Measurements from ENCODE around the gene USP12.

USP12 gene

GRCh38 chr13:27182844-27183497 is 11.4 kb upstream of the USP12 start:
- no peak for DNase-seq

DNA sequence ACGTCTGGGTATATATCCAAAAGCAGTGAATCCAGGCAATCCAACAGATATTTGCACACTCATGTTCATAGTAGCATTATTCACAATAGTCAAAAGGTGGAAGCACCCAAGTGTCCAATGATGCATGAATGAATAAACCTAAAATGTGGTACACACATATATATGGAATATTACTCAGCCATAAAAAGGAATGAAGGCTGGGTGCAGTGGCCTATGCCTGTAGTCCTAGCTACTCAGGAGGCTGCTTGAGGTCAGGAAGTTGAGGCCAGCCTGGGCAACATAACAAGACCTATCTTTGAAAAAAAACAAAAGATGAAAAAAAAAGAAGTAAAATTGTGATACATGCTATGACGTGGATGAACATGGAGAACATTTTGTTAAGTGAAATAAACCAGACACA is 10.4 kb upstream of the USP12 start:
- DNase-seq: no peak

- no peak for DNase-seq
These were observed 6.2 kb upstream of the USP12 start for GRCh38 chr13:27177852-27178251.

- no peak for DNase-seq
These were observed 5.1 kb upstream of the USP12 start for GRCh38 chr13:27176470-27177410.

GRCh38 chr13:27174766-27175455 is 3.3 kb upstream of the USP12 start:
- DNase-seq: no peak

DNA sequence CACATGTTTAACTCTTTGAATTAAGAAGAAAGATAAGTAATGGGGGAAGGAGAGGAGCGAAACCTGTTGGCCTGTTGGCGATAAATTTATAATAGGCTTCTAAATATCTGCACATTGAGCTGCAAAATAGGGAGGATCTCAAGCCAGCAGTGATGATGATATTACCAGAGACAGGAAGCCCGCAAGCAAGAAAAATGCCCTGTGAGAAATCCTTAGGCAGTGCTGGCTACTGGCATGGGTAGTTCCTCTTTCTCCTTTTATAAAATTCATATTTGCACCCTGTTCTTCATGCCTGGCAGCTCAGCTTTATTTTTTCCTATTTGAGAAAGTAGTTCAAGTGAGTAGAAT is 858 bp upstream of the USP12 start:
- DNase-seq: no peak

DNA sequence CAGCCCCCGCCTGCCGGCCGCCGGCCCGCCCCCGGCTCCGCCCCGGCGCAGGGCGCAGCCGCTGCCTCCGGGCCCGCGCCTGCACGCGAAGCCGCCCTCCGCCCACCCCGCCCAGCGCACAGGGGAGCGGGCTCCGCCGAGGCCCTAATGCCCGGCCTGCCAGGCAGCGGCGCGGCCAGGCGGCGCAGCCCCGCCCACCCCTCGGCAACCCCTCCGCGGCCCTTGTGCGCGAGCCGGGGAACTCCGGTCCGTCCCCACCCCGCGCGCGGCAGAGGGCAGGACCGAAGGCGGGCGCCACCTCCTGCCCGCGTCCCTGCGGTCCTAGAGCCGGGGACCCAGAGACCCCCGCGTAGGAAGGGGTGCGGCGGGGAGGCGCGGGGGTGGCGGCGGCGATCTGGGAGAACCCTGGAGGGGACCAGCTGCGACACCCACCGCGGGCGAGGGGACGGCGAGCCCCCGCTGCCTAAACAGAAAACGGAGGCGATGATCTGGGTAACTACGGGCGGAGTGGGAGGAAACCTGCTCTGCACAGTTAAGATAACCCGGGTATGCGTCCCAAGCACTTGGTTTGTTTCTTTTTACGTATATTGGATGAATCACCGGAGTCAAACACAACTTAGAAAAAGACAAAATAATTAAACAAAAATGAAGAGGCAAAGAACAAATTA is 350 bp upstream of the USP12 start:
- peak; percentile 94 for DNase-seq

GRCh38 chr13:27170516-27171243 is 931 bp downstream of the USP12 start:
- peak; percentile 36 for DNase-seq

- no peak for DNase-seq
These were observed 1.4 kb downstream of the USP12 start for GRCh38 chr13:27170221-27170515.

DNA sequence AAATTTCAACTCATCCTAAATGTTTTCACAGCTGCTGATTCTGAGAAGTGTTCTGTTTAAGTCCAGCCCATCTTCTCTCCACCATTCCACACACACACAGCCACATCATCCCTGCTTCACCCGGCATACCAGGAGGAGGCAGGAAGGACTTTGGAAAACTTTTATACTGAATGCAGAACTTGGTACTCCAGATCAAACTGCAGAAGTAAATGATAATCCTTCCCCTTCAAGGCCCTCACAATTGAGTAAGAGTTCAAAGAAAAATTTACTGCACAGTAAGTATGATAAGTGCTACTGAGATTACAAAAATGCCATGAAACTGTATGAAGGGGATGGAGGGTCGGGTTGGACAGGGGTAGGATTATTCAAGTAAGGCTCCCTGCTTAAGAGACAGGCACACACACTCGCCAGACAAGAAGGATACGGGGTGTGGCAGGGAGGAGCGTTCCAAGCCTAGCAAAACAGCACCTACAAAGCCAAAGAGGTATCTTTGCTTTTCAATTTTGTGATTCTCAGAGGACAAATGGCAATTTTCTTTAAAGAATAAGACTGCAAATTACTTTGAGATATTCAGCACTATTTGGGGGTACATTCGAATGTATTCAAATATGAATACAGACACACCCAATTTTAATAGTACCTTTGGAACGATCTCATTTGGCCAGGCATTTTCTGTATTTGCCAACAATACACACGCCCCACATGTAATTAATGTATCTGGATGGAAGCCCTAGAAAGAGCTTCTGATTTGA is 2.5 kb downstream of the USP12 start:
- no peak for DNase-seq

DNA sequence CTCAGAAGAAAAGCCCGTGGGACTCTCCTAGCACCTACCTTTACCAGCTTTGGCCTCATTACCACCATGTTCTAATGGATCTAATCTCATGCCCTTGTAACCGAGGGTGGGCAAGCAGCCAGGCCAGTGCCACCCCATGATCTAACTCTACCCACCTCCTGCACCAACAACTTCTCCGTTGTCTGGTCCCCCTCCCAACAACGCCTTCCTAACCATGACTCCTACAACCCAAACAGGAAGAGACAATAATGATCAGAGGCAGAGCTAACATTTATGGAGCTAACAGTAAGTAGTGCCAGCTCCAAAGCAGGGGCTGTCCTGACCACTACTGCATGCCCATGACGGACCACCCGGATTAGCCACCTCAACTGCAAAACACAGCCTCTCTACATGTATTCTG is 3.5 kb downstream of the USP12 start:
- no peak for DNase-seq

- DNase-seq: no peak
These were observed 5.3 kb downstream of the USP12 start for GRCh38 chr13:27166313-27166712.

GRCh38 chr13:27161980-27162379 is 9.6 kb downstream of the USP12 start:
- no peak for DNase-seq

- DNase-seq: no peak
These were observed 10.2 kb downstream of the USP12 start for GRCh38 chr13:27161423-27161822.

DNA sequence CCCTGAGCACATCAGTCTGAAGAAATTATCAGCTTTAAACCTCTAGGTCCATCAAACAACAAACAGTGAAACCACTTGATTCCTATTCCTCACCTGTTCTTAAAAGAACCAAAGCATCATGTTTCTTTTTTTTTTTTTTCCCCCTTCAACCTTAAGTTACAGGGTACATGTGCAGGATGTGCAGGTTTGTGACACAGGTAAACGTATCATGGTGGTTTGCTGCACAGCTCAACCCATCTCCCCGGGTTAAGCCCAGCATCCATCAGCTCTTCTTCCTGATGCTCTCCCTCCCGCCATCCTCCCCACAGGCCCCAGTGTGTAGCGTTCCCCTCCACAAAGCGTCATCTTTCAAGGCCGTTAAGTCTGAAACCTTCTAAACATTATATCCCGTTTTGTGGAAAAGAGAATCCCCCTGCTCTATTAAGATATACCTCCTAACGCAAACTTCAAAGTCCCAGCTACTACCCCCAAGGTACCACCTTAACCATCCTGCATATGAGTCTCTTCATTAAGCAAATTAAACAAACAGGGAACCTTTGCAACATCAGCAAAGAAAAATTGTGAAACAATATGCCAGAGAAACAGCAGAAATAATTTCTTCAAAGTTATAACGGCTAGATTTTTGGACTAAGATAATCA is 10.8 kb downstream of the USP12 start:
- DNase-seq: no peak

GRCh38 chr13:27159806-27160563 is 11.6 kb downstream of the USP12 start:
- no peak for DNase-seq

DNA sequence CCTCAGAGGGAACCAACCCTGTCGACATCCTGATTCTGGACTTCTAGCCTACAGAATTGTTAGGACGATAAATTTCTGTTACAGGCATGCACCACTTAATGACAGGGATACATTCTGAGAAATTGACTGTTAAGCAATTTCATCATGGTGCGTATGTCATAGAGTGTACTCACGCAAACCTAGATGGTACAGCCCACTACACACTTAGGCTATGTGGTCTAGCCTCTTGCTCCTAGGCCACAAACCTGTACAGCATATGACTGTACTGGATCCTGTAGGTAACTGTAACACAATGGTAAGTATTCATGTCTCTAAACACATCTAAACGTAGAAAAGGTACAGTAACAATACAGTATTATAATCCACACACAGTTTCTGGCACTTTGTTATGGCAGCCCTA is 13.3 kb downstream of the USP12 start:
- DNase-seq: no peak

- DNase-seq: no peak
These were observed 19.6 kb downstream of the USP12 start for GRCh38 chr13:27151798-27152599.

GRCh38 chr13:27149702-27150101 is 21.9 kb downstream of the USP12 start:
- DNase-seq: no peak

DNA sequence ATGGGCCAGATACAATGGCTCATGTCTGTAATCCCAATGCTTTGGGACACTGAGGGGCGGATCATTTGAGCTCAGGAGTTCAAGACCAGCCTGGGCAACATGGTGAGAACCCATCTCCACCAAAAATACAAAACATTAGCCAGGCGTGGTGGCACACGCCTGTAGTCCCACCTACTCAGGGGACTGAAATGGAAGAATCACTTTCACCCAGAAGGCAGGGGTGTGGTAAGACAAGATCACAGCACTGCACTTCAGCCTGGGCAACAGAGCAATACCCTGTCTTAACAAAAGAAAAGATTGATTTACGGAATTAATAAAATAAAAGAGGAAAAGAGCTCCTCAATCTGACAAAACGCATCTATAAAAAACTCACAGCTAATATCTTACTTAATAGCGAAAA is 22.7 kb downstream of the USP12 start:
- DNase-seq: no peak

Data from activated CD8-positive, alpha-beta memory T cell treated with anti-CD3 and anti-CD28 coated beads, Interleukin-2, amount 50 U/mL, for 4 hours (primary cell).